Aorta (tissue), 5 donors: Measurements from ENCODE around the gene SYTL3. TPM values are rescaled to one million over a fixed set of nuclear protein-coding genes. Genes with fewer than 3 reads are reported as not detected.

Experiments
- ATAC-seq: fragments of 200-7000 bp; cut with Tn5 transposase; one replicate; pipeline ENCODE4 v1.9.1; 2022; ENCODE audit warnings: moderate library complexity; ENCODE audit not compliant: low FRiP score
- DNase-seq, 2 donors: peaks; one replicate each; pipeline ENCODE4 v3.0.0-alpha.2; 2020
- H3K27ac ChIP-seq, 2 donors: one replicate each; pipeline ENCODE4 v1.5.1; 2013; ENCODE audit warnings: low read length in 2 of 2, mild to moderate bottlenecking in 2 of 2, moderate library complexity in 2 of 2, control low read depth in 1 of 2, inconsistent platforms in 1 of 2, low read depth in 1 of 2
- H3K27me3 ChIP-seq, 2 donors: one replicate each; pipeline ENCODE4 v1.6.1; 2013; ENCODE audit warnings: control low read depth in 1 of 2, low read length in 1 of 2, mild to moderate bottlenecking in 1 of 2, moderate library complexity in 1 of 2; ENCODE audit not compliant: insufficient read depth in 2 of 2, control insufficient read depth in 1 of 2
- H3K36me3 ChIP-seq, 2 donors: one replicate each; pipeline ENCODE4 v1.6.1; 2013; ENCODE audit warnings: control low read depth in 1 of 2, low read length in 1 of 2, mild to moderate bottlenecking in 1 of 2; ENCODE audit not compliant: insufficient read depth in 2 of 2, control insufficient read depth in 1 of 2
- H3K4me1 ChIP-seq, 2 donors: one replicate each; pipeline ENCODE4 v1.6.1; 2013; ENCODE audit warnings: low read length in 2 of 2, control low read depth in 1 of 2, mild to moderate bottlenecking in 1 of 2, moderate library complexity in 1 of 2; ENCODE audit not compliant: insufficient read depth in 2 of 2, control insufficient read depth in 1 of 2
- H3K4me3 ChIP-seq, 2 donors: one replicate each; pipeline ENCODE4 v1.5.1; 2013; ENCODE audit warnings: low read length in 2 of 2, control low read depth in 1 of 2, mild to moderate bottlenecking in 1 of 2
- H3K9me3 ChIP-seq: one replicate; pipeline ENCODE4 v1.6.1; 2013; ENCODE audit warnings: mild to moderate bottlenecking, low read length; ENCODE audit not compliant: control insufficient read depth
- WGBS, 2 donors: extraction: QIAGEN DNeasy Blood & Tissue Kit; methylation state at CpG; one replicate each; pipeline ENCODE4 v1.1.7; 2013; 5-methylcytosine and 5-hydroxymethylcytosine counted together
- intact Hi-C, 2 donors: fragments of 100-400 bp; cut with DNase I; formaldehyde crosslinking; loops; one replicate each; pipeline versions ENCODE4 v1.14.2 to v1.15.0; 2022
- polyA plus RNA-seq, 2 donors: library from polyadenylated mRNA; stranded (reverse); fragments of 200-250 nt; gene quantifications; one replicate each; pipeline ENCODE4 v1.2.3, GENCODE V29; 2013
- total RNA-seq, 2 donors: library from RNA; stranded (reverse); fragmentation: NEBNext Ultra II Directional; extraction: Animal tissue kit (Norgen Biotek cat#: 25700); gene quantifications; one replicate each; pipeline ENCODE4 v1.2.1, GENCODE V29; 2021
- donor health status: healthy with polysubstance abuse.
- donor health status: Bipolar disorder and iron deficiency.
- donor health status: DM: no; HTN: no; CAD: no.
- donor health status: DM: no; HTN: no; CAD: no.
- donor health status: DM: yes; HTN: yes; CAD: no.

The SYTL3 gene
- total and polyA plus RNA-seq, 4 donors = 0.64 to 4.7 (median 2.4) TPM

DNA sequence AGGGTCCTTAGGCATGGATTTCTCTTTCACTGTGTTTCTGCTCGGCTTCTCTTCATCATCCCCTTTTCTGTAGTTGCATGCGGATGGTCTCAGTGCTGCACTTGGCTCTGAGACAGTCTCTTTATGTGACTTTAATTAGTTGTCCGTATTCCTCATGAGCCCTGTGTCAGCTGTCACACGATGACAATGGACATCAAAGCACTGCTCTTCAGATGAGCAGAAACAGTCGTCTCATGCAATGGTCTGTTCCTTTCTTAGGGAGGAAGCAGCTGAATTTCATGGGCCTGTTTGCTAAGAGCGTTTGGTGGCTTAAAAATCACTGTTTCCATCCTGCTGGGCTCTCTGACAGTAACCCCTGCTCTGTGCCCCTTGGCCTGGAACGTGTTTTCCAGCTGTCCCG is 64.9 kb downstream of the SYTL3 start:
- no peak overlapping the region for H3K4me3 ChIP-seq
- intact Hi-C loops = no loop called here
- 91 to 92% methylated on average over 8 of the region's 8 CpGs for WGBS, 2 donors
- no peaks in the 10 kb centered on the region for H3K36me3 ChIP-seq
- DNase-seq = no peak
- no peaks in the 10 kb centered on the region for H3K9me3 ChIP-seq
- H3K27ac ChIP-seq = no peak overlapping the region
- no peaks in the 10 kb centered on the region for H3K27me3 ChIP-seq
- H3K4me1 ChIP-seq = no peaks in the 10 kb centered on the region
- no peak for ATAC-seq

DNA sequence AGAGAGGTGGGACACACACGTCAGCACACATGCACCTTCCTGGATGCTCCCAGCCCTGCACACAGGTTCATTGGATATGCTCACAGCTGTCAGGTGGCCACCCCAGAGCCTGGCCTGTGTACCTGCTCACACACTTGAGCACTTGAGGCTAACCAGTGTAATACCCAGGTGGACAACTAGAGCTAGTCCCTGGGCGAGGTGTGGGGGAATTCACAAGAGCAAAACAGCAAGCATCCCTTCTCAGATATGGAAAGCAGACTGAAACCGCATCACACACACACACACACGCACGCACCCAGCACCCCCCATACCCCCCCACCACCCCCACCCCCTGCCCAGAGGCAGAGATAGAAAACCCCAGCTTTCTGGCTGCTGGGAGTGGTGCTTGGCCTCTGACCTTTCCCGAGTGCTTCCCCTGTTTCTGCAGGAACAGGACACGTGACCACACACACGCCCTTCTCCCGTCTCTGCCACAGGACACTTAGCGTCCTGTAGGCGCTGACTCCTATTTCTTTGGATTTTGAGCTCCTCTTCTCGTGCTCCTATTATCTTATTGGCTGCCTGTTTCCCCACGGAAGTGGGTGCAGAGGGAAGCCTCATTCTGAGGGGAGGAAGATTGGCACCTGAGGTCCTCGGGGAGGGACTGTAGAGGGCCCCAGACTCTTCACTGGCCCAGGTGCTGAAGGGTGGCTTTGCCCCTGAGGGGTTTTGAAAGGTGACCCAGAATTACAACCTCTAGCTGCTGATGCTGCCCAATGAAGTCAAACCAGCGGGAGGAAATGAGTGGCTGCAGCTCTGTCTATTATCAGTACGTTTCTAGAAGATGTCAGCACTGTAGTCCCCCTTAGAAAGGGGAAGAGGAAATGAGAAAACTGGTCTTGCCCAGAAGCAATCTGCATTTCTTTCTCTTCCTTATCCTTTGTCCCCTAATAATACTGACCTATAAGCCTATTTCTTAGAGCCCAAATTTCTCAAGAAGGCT is 65.8 kb downstream of the SYTL3 start:
- intact Hi-C loops = no loop called here
- Histone ChIP-seq H3K36me3 (no peaks in the 10 kb centered on the region), H3K9me3 (no peaks in the 10 kb centered on the region), H3K27me3 (no peaks in the 10 kb centered on the region), H3K27ac (no peak overlapping the region), H3K4me3 (no peak overlapping the region), H3K4me1 (no peaks in the 10 kb centered on the region)
- no peak for ATAC-seq
- DNase-seq = peak in 1 of 2 donors; percentile 59
- 89 to 91% methylated on average over 16 of the region's 16 CpGs for WGBS, 2 donors

DNA sequence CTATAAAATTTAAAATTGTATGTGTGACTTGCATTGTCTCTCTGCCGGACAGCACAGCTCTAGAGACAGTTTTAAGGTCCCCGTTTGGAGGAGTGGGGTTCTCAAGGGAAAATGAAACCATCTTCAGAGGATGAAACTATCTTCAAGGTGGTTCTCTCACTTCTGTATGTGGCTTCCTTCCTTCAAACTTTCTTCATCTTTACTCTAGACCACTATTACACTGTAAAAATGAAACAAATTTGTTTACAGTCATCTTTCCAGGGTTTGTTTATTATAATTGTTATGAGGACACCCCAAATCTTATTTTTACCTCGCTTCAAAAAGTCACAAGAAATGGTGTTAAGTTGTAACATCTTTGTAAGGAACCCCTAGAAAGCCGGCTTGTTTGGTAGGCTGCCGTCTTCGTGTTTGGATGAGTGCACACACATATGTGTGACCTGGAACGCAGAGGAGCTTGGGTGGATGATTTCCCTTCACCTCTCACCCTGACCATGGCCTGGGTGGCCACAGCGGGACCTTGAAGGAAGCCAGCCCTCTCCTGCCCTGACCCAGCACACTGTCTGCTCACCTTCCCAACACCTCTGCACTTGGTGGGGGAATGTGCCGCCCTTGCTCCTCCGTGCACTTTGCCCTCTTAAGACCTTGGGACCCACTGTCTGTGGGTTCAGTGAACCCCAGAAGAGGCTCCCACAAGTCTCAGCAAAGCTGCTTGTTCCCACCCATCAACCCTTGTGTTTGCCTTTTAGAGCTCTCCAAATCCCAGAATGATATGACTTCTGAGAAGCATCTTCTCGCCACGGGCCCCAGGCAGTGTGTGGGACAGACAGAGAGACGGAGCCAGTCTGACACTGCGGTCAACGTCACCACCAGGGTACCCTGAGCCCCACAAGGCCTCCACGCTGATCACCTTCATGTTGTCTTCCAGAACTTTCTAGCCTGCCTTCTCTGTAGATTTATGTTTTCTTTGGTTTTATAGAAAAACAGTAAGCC is 67.8 kb downstream of the SYTL3 start:
- Histone ChIP-seq H3K9me3 (no peaks in the 10 kb centered on the region), H3K4me1 (no peaks in the 10 kb centered on the region), H3K27ac (no peak overlapping the region), H3K36me3 (no peaks in the 10 kb centered on the region), H3K27me3 (no peaks in the 10 kb centered on the region), H3K4me3 (no peak overlapping the region)
- DNase-seq = no peak
- intact Hi-C loops = no loop called here
- no peak for ATAC-seq
- WGBS, 2 donors = 91 to 93% methylated on average over 16 of the region's 16 CpGs

DNA sequence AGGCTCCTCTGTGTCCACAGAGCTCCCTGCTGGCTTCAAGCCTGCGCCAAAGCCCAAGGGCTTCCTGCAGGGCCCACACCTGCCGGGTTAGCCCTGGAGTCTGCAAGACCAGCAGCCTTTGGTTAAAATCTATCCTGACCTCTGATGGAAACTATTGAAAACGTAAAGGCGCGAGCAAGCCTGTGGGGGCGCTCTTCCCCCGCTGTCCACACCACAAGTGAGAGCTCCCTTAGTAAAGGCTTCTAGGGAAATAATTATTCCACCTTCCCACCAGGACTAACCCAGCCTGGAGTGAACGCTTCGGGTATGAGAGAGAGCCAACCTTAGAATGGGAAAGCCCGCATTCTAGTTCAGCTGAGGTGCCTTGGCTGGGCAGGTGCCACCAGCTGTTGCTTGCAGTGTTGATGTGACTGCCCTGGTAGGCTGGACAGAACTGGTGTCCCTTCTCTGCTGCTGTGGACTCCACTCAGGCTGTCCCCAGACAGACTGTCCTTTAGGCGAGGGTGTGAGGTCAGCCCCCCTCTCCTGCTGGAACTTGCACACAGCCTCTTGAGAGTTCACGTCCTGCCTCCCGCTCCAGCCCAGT is 68.7 kb downstream of the SYTL3 start:
- DNase-seq = no peak
- no peak for ATAC-seq
- Histone ChIP-seq H3K27me3 (no peaks in the 10 kb centered on the region), H3K36me3 (no peaks in the 10 kb centered on the region), H3K27ac (no peak overlapping the region), H3K4me1 (no peaks in the 10 kb centered on the region), H3K4me3 (no peak overlapping the region), H3K9me3 (no peaks in the 10 kb centered on the region)
- intact Hi-C loops = no loop called here
- WGBS, 2 donors = 60 to 67% methylated on average over 13 of the region's 13 CpGs

DNA sequence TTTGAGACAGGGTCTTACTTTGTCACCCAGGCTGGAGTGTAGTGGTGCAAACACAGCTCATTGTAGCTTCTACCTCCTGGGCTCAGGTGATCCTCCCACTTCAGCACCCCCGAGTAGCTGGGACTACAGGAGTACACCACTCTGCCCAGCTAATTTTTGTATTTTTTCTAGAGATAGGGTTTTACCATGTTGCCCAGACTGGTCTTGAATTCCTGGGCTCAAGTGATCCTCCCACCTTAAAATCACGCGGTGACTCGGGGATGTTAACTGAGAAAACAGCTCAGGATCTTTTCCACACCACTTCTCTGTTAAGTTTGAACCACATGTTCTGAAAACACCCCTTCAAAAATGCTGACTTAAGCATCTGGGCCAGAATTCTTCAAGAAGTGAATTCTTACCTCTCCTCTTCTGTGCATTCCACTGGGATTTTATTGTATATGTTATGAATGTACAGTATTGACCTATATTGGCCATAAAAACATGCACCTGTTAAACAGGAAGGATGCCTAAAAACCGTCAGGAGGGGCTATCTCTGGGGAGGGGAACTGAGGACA is 72.4 kb downstream of the SYTL3 start:
- Histone ChIP-seq H3K4me1 (no peaks in the 10 kb centered on the region), H3K27ac (no peak overlapping the region), H3K4me3 (no peak overlapping the region), H3K9me3 (no peaks in the 10 kb centered on the region), H3K36me3 (no peaks in the 10 kb centered on the region), H3K27me3 (no peaks in the 10 kb centered on the region)
- intact Hi-C loops = no loop called here
- 87 to 88% methylated on average over 5 of the region's 5 CpGs for WGBS, 2 donors
- DNase-seq (no peak), ATAC-seq (no peak)

DNA sequence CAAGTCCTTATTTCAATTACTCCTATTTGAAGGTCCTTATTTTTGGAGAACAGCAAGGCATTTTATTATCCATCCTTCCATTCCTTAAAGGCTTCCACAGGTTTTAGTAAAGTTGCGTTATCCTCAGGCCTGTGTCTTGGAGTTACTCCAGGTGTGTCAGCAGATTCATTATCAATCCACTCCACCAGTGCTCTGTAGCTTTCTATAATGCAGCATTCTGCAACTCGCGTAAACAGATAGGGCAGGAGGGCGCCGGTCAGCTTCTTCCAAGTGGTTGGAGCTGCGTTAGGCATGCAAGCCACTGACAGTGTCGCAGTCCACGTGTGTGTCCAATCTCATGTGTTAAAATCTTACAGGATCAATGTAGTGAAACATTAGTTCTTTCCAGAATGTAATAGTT is 75.8 kb downstream of the SYTL3 start:
- intact Hi-C loops = no loop called here
- no peak for ATAC-seq

DNA sequence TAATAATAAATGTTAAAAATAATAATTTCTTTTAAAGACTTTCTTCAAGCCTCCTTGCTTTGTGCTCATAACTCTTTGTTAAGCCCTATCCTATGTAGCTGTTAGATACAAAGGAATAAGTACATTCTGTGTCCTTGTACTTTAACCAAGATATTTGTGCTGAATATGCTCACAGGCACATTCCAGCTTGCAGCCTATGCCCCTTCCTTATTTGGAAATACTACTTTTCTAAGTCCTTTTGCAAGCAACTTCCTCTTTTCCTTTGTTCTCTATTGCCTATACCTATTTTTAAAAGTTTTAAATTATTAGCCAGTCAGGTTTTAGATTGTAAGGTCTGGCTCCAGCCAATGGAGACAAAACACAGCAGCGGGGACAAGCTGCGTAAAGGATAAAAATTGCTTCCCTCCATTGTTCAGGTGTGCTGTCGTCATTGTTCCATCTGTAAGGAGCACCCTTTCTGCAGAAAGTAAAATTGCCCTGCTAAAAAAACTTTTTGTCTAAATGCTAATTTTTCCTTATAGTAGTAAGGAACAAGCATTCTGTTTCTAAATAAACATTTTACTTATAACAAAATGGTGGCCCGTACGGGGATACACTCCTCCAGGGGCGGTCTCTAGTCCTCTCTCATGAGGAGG is 80.2 kb downstream of the SYTL3 start:
- no peak for DNase-seq
- ATAC-seq = no peak
- no peaks in the 10 kb centered on the region for H3K27me3 ChIP-seq
- no peaks in the 10 kb centered on the region for H3K36me3 ChIP-seq
- WGBS, 2 donors = 94 to 96% methylated on average over 6 of the region's 6 CpGs
- no peak overlapping the region for H3K4me3 ChIP-seq
- peaks cover 6% of the 10 kb centered on the region for H3K9me3 ChIP-seq
- no peak overlapping the region for H3K27ac ChIP-seq
- intact Hi-C loops = no loop called here
- H3K4me1 ChIP-seq = no peaks in the 10 kb centered on the region

More for the DNA sequence above, 75.8 kb downstream of the SYTL3 start:
- no peak overlapping the region for H3K27ac ChIP-seq
- no peaks in the 10 kb centered on the region for H3K36me3 ChIP-seq
- no peaks in the 10 kb centered on the region for H3K27me3 ChIP-seq
- H3K4me3 ChIP-seq = no peak overlapping the region
- DNase-seq = no peak
- H3K9me3 ChIP-seq = peaks cover 3% of the 10 kb centered on the region
- 94 to 97% methylated on average over 8 of the region's 8 CpGs for WGBS, 2 donors
- no peaks in the 10 kb centered on the region for H3K4me1 ChIP-seq

DNA sequence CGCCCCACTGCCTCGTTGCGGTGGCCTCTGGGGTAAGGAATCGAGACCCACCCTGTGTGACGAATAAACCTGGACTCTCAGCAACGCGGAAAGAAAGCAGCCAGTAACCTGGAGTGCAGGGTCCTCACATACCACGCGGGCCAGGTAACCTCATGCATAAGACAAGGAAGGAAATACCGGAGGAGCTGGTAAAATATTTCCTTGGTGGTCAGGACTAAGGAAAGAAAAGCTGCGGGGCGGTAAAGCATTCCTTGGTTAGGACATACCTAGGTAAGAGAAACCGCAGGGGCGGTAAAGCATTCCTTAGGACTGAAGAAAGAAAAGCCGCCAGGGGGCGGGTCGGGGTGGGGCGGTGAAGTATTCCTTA is 80.7 kb downstream of the SYTL3 start:
- Histone ChIP-seq H3K27me3 (no peaks in the 10 kb centered on the region), H3K36me3 (no peaks in the 10 kb centered on the region), H3K4me3 (no peak overlapping the region), H3K9me3 (peaks cover 6% of the 10 kb centered on the region), H3K4me1 (no peaks in the 10 kb centered on the region), H3K27ac (no peak overlapping the region)
- 95% methylated on average over 18 of the region's 18 CpGs for WGBS, 2 donors
- intact Hi-C loops = no loop called here
- DNase-seq (no peak), ATAC-seq (no peak)
